DOHH2 (cell line): ENCODE data around the gene KLF2.

Experiments
- H3F3A ChIP-seq: fragments of 200-600 bp; sonication (generic), shearing (Covaris generic); 2 replicates; pipeline ENCODE4 v1.6.0; 2016; ENCODE audit warnings: antibody characterized with exemption, mild to moderate bottlenecking; ENCODE audit not compliant: control insufficient read depth, insufficient read depth
- H3K27ac ChIP-seq: fragments of 200-600 bp; sonication (generic); 2 replicates; pipeline ENCODE4 v1.5.1; 2014; ENCODE audit warnings: low read depth, mild to moderate bottlenecking, low read length, moderate library complexity
- H3K27me3 ChIP-seq: fragments of 200-600 bp; sonication (generic); 2 replicates; pipeline ENCODE4 v1.6.1; 2014; ENCODE audit warnings: mild to moderate bottlenecking, low read length, mixed read lengths; ENCODE audit not compliant: control insufficient read depth
- H3K36me3 ChIP-seq: fragments of 200-600 bp; sonication (generic); 2 replicates; pipeline ENCODE4 v1.6.1; 2014; ENCODE audit warnings: mild to moderate bottlenecking, low read length, moderate library complexity, mixed read lengths; ENCODE audit not compliant: control insufficient read depth
- H3K4me1 ChIP-seq: fragments of 200-600 bp; sonication (generic); 2 replicates; pipeline ENCODE4 v1.6.1; 2014; ENCODE audit warnings: mild to moderate bottlenecking, low read length, mixed read lengths; ENCODE audit not compliant: control insufficient read depth
- H3K4me2 ChIP-seq: fragments of 200-600 bp; sonication (generic); 2 replicates; pipeline ENCODE4 v1.6.0; 2014; ENCODE audit warnings: mild to moderate bottlenecking, low read length, moderate library complexity
- H3K4me3 ChIP-seq: fragments of 200-600 bp; sonication (generic); 2 replicates; pipeline ENCODE4 v1.5.1; 2014; ENCODE audit warnings: mild to moderate bottlenecking, low read length, mixed read lengths
- H3K79me2 ChIP-seq: fragments of 200-600 bp; sonication (generic); 2 replicates; pipeline ENCODE4 v1.6.1; 2014; ENCODE audit warnings: mild to moderate bottlenecking, low read length, mixed read lengths; ENCODE audit not compliant: control insufficient read depth
- H3K9me2 ChIP-seq: fragments of 200-600 bp; sonication (generic); replicated peaks from 2 replicates; pipeline ENCODE4 v1.6.1; 2014; ENCODE audit warnings: mild to moderate bottlenecking, low read length, mixed read lengths; ENCODE audit not compliant: control insufficient read depth
- H3K9me3 ChIP-seq: fragments of 200-600 bp; sonication (generic); 2 replicates; pipeline ENCODE4 v1.6.1; 2014; ENCODE audit warnings: antibody characterized with exemption, low read length, mixed read lengths; ENCODE audit not compliant: control insufficient read depth, insufficient read depth
- H4K20me1 ChIP-seq: fragments of 200-600 bp; sonication (generic); 2 replicates; pipeline ENCODE4 v1.6.0; 2014; ENCODE audit warnings: low read depth, mild to moderate bottlenecking, antibody characterized with exemption, low read length, moderate library complexity; ENCODE audit not compliant: control insufficient read depth, insufficient read depth
- EZH2phosphoT487 ChIP-seq: fragments of 200-600 bp; sonication (generic); IDR thresholded peaks from 2 replicates; pipeline ENCODE4 v1.6.1; 2017; ENCODE audit warnings: borderline replicate concordance, mild to moderate bottlenecking, antibody characterized with exemption, low read length, moderate library complexity, mixed read lengths
- TF ChIP-seq, protein P1 (sequence below): fragments of 200-600 bp; sonication (generic); IDR thresholded peaks from one replicate; pipeline ENCODE4 v1.5.1; 2014; ENCODE audit warnings: antibody characterized with exemption, mild to moderate bottlenecking, low read depth, low read length; ENCODE audit not compliant: poor library complexity, severe bottlenecking

KLF2 gene

GRCh38 chr19:16373989-16374388 lies 49.4 kb downstream of the KLF2 start:
- Histone ChIP-seq H3K9me3 (no peaks in the 10 kb centered on the region), H4K20me1 (peaks cover 18% of the 10 kb centered on the region), H3K79me2 (no peaks in the 10 kb centered on the region), H3K4me2 (no peak overlapping the region), H3K9me2 (no peaks in the 10 kb centered on the region), H3K27me3 (no peaks in the 10 kb centered on the region), H3K4me3 (no peak overlapping the region), H3K27ac (no peak overlapping the region), H3F3A (0 out of 2 replicates have a peak, but pooled peaks cover 3% of the 10 kb centered on the region), H3K36me3 (peaks cover 42% of the 10 kb centered on the region), H3K4me1 (peaks cover 28% of the 10 kb centered on the region)
- no peak for TF ChIP-seq EZH2phosphoT487
- TF ChIP-seq, protein P1, sequence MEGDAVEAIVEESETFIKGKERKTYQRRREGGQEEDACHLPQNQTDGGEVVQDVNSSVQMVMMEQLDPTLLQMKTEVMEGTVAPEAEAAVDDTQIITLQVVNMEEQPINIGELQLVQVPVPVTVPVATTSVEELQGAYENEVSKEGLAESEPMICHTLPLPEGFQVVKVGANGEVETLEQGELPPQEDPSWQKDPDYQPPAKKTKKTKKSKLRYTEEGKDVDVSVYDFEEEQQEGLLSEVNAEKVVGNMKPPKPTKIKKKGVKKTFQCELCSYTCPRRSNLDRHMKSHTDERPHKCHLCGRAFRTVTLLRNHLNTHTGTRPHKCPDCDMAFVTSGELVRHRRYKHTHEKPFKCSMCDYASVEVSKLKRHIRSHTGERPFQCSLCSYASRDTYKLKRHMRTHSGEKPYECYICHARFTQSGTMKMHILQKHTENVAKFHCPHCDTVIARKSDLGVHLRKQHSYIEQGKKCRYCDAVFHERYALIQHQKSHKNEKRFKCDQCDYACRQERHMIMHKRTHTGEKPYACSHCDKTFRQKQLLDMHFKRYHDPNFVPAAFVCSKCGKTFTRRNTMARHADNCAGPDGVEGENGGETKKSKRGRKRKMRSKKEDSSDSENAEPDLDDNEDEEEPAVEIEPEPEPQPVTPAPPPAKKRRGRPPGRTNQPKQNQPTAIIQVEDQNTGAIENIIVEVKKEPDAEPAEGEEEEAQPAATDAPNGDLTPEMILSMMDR = no peak

DNA sequence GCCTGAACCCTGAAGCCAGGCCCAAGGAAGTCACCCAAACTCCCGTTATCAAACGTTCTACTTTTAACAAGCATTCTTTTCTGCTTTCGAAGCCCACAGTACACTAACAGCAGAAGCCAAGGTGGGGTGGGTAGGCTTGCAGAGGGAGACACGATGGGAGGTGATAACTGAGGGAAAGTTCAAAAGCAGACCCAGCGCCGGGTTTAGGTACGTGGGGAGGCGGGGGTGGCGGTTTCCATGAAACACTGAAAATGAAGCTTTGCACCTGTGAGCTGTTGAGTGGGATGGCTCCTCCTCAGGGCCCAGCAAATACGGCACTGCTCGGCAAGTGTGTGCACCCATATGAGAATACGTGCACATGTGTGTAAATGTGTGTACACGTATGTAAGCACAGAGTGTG lies 49.8 kb downstream of the KLF2 start:
- Histone ChIP-seq H3K4me1 (peaks cover 26% of the 10 kb centered on the region), H3K36me3 (peaks cover 42% of the 10 kb centered on the region), H3K4me3 (no peak overlapping the region), H3K9me2 (no peaks in the 10 kb centered on the region), H4K20me1 (peaks cover 18% of the 10 kb centered on the region), H3F3A (0 out of 2 replicates have a peak, but pooled peaks cover 3% of the 10 kb centered on the region), H3K27ac (no peak overlapping the region), H3K9me3 (no peaks in the 10 kb centered on the region), H3K27me3 (no peaks in the 10 kb centered on the region), H3K79me2 (no peaks in the 10 kb centered on the region), H3K4me2 (no peak overlapping the region)
- TF ChIP-seq, protein P1 = no peak
- no peak for TF ChIP-seq EZH2phosphoT487

DNA sequence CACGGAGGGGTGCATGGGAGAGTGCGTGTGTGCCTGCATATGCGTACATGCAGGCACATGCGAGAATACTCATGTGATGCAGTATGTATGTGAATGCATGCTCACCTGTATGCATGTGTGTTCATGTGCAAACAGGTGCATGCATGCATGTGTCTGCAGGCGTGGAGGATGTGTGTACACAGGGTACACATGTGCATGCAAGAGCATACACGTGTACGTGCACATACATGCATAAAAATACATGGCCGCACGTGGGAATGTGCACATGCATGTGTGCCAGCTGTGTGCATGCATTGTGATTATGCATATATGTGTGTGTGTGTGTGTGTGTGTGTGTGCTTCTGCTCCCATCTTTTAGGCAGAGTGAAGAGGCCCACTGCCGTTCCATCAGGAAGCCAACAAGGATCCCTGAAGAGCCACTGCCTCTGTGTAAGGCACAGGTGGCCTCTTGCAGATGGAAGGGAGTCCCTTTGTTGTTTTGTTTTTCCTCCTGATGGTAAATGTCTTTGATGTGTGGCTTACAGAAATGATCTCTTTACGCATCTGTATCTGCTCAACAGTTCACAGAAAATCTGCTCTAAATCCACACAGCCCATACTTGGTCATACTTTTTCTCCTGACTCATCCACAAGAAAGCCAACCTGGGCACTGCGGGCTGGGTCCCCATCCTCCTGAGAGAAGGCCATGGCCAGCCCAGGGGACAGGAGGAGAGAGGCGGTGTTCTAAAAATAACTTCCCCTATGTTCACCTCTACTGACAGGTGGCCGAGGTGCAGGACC lies 50.7 kb downstream of the KLF2 start:
- Histone ChIP-seq H3K27me3 (no peaks in the 10 kb centered on the region), H4K20me1 (peaks cover 15% of the 10 kb centered on the region), H3K79me2 (no peaks in the 10 kb centered on the region), H3K36me3 (peaks cover 42% of the 10 kb centered on the region), H3F3A (0 out of 2 replicates have a peak, but pooled peaks cover 3% of the 10 kb centered on the region), H3K27ac (no peak overlapping the region), H3K4me2 (no peak overlapping the region), H3K4me3 (no peak overlapping the region), H3K9me2 (no peaks in the 10 kb centered on the region), H3K9me3 (no peaks in the 10 kb centered on the region), H3K4me1 (peaks cover 26% of the 10 kb centered on the region)
- TF ChIP-seq, protein P1 = no peak
- no peak for TF ChIP-seq EZH2phosphoT487
